HCT116 (cell line): ENCODE results near the gene IREB2. TPM values are rescaled to one million over a fixed set of nuclear protein-coding genes. Genes with fewer than 3 reads are reported as not detected.

ENCODE experiments used
- ATAC-seq: fragments of 200-7000 bp; cut with Tn5 transposase; 2 replicates; pipeline ENCODE4 v1.9.1; 2020; ENCODE audit warnings: mild to moderate bottlenecking, moderate library complexity
- BruUV-seq: library from RNA; stranded (reverse); fragments of 400-500 nt; replicated peaks from 2 replicates; lab custom pipeline; 2021; lab: Mats Ljungman, UMichigan
- CTCF ChIA-PET: fragments of 300-600 bp; sonication (Branson Sonifier 250); formaldehyde crosslinking; loops from one replicate; lab custom pipeline; 2021; ENCODE audit warnings: antibody characterized with exemption; lab: Charles Lee
- POLR2A ChIA-PET: fragments of 300-600, 350-600 bp; sonication (Branson Sonifier 250); formaldehyde crosslinking; loops from one replicate; lab custom pipeline; 2021; ENCODE audit warnings: antibody characterized with exemption; lab: Charles Lee
- RAD21 ChIA-PET, 2 experiments: fragments of 300-600 bp; sonication (Branson Sonifier 250); formaldehyde crosslinking; loops; one replicate each; lab custom pipeline; 2023; ENCODE audit warnings: low total read pairs in 2 of 2; ENCODE audit not compliant: uncharacterized antibody in 2 of 2, unreplicated experiment in 2 of 2, low non-redundant PET in 1 of 2; lab: Charles Lee
- DNase-seq: peaks from one replicate; pipeline ENCODE4 v3.0.0-alpha.2; 2010; ENCODE audit warnings: low read depth, low spot score
- H2AFZ ChIP-seq: fragments of 200-600 bp; shearing (Covaris generic), sonication (generic); 2 replicates; pipeline ENCODE4 v1.6.1; 2017; ENCODE audit warnings: low read depth, mixed run types, mixed read lengths, antibody characterized with exemption, low read length; ENCODE audit not compliant: poor library complexity, severe bottlenecking
- H3K27ac ChIP-seq: 2 replicates; pipeline ENCODE4 v1.5.1; 2012; ENCODE audit warnings: low read depth, low read length
- H3K27me3 ChIP-seq: fragments of 200-600 bp; sonication (generic); 2 replicates; pipeline ENCODE4 v1.6.1; 2016; ENCODE audit warnings: mixed run types, low read length, mixed read lengths; ENCODE audit not compliant: insufficient read depth
- H3K36me3 ChIP-seq, 2 experiments: fragments of 200-500 bp in 1 of 2; fragments of 200-600 bp in 1 of 2; sonication (Bioruptor generic) in 1 of 2; sonication (generic) in 1 of 2; 2 replicates each; pipeline versions ENCODE4 v1.5.1 to v1.6.1; 2014 to 2016; ENCODE audit warnings: low read length in 2 of 2, inconsistent platforms in 1 of 2, mixed read lengths in 1 of 2, mixed run types in 1 of 2; ENCODE audit not compliant: insufficient read depth in 2 of 2, control insufficient read depth in 1 of 2
- H3K4me1 ChIP-seq, 2 experiments: fragments of 200-600 bp in 1 of 2; sonication (generic) in 1 of 2; 2 replicates each; pipeline versions ENCODE4 v1.5.1 to v1.6.1; 2012 to 2017; ENCODE audit warnings: low read length in 2 of 2, inconsistent platforms in 1 of 2, mild to moderate bottlenecking in 1 of 2, mixed read lengths in 1 of 2, mixed run types in 1 of 2, moderate library complexity in 1 of 2; ENCODE audit not compliant: insufficient read depth in 2 of 2, control insufficient read depth in 1 of 2
- H3K4me2 ChIP-seq: fragments of 200-600 bp; sonication (generic); 2 replicates; pipeline ENCODE4 v1.6.1; 2017; ENCODE audit warnings: mixed run types, low read length, mixed read lengths
- H3K4me3 ChIP-seq, 2 experiments: fragments of 200-600 bp in 1 of 2; sonication (generic) in 1 of 2; replicated peaks in 1 of 2; 2 replicates each; pipeline ENCODE4 v1.5.1; 2011 to 2016; ENCODE audit warnings: low read length in 2 of 2, control low read depth in 1 of 2, low read depth in 1 of 2, mild to moderate bottlenecking in 1 of 2, mixed read lengths in 1 of 2, mixed run types in 1 of 2
- H3K79me2 ChIP-seq: fragments of 200-600 bp; sonication (generic); 2 replicates; pipeline ENCODE4 v1.6.1; 2017; ENCODE audit warnings: mild to moderate bottlenecking, mixed run types, low read length, moderate library complexity, mixed read lengths; ENCODE audit not compliant: insufficient read depth
- H3K9ac ChIP-seq: fragments of 200-600 bp; sonication (generic); 2 replicates; pipeline ENCODE4 v1.6.1; 2016; ENCODE audit warnings: low read length, mixed read lengths
- H3K9me2 ChIP-seq: fragments of 200-600 bp; sonication (generic), shearing (Covaris generic); 2 replicates; pipeline ENCODE4 v1.6.1; 2017; ENCODE audit warnings: mixed run types, mild to moderate bottlenecking, moderate library complexity; ENCODE audit not compliant: insufficient read depth
- H3K9me3 ChIP-seq, 2 experiments: fragments of 200-500 bp in 1 of 2; fragments of 200-600 bp in 1 of 2; sonication (Bioruptor generic) in 1 of 2; sonication (generic) in 1 of 2; 2 replicates each; pipeline ENCODE4 v1.6.1; 2014 to 2017; ENCODE audit warnings: low read length in 2 of 2, mixed read lengths in 2 of 2, inconsistent platforms in 1 of 2, low read depth in 1 of 2, mild to moderate bottlenecking in 1 of 2, mixed run types in 1 of 2, moderate library complexity in 1 of 2; ENCODE audit not compliant: control insufficient read depth in 1 of 2, insufficient read depth in 1 of 2
- H4K20me1 ChIP-seq: fragments of 200-600 bp; sonication (generic), shearing (Covaris generic); 2 replicates; pipeline ENCODE4 v1.6.1; 2017; ENCODE audit warnings: mixed run types, mild to moderate bottlenecking, moderate library complexity; ENCODE audit not compliant: insufficient read depth
- ATF3 ChIP-seq: IDR thresholded peaks from 2 replicates; pipeline ENCODE4 v1.6.1; 2012
- CBX3 ChIP-seq: IDR thresholded peaks from 2 replicates; pipeline ENCODE4 v1.6.1; 2012; ENCODE audit warnings: low read depth
- CEBPB ChIP-seq: IDR thresholded peaks from 2 replicates; pipeline ENCODE4 v1.6.1; 2012; ENCODE audit warnings: low read depth
- CTCF ChIP-seq, 3 experiments: fragments of 200-600 bp in 1 of 3; sonication (generic) in 1 of 3; IDR thresholded peaks in 2 of 3; conservative IDR thresholded peaks in 1 of 3; 2 replicates each; pipeline ENCODE4 v1.5.1; 2012 to 2017; ENCODE audit warnings: low read depth in 2 of 3, low read length in 2 of 3, antibody characterized with exemption in 1 of 3, borderline replicate concordance in 1 of 3, control low read depth in 1 of 3, mild to moderate bottlenecking in 1 of 3, mixed read lengths in 1 of 3, mixed run types in 1 of 3, moderate library complexity in 1 of 3; ENCODE audit not compliant: insufficient read depth in 1 of 3
- EGR1 ChIP-seq: IDR thresholded peaks from 2 replicates; pipeline ENCODE4 v1.6.1; 2012; ENCODE audit warnings: low read depth
- ELF1 ChIP-seq: IDR thresholded peaks from 2 replicates; pipeline ENCODE4 v1.6.1; 2012; ENCODE audit warnings: low read depth, borderline replicate concordance
- EZH2 ChIP-seq: fragments of 200-600 bp; sonication (generic); IDR thresholded peaks from 2 replicates; pipeline ENCODE4 v1.6.1; 2017; ENCODE audit warnings: antibody characterized with exemption, mixed run types
- EZH2phosphoT487 ChIP-seq: fragments of 200-600 bp; IDR thresholded peaks from 2 replicates; pipeline ENCODE4 v1.6.1; 2018; ENCODE audit warnings: antibody characterized with exemption, borderline replicate concordance
- FOSL1 ChIP-seq: IDR thresholded peaks from 2 replicates; pipeline ENCODE4 v1.6.1; 2012; ENCODE audit warnings: low read depth
- JUND ChIP-seq: IDR thresholded peaks from 2 replicates; pipeline ENCODE4 v1.6.1; 2012
- MAX ChIP-seq: IDR thresholded peaks from 2 replicates; pipeline ENCODE4 v1.6.1; 2012
- POLR2AphosphoS5 ChIP-seq: IDR thresholded peaks from 2 replicates; pipeline ENCODE4 v1.6.1; 2011; ENCODE audit warnings: mild to moderate bottlenecking, low read depth, low read length, moderate library complexity
- REST ChIP-seq: IDR thresholded peaks from 2 replicates; pipeline ENCODE4 v1.6.1; 2012; ENCODE audit warnings: low read depth
- SIN3A ChIP-seq: IDR thresholded peaks from 2 replicates; pipeline ENCODE4 v1.6.1; 2012; ENCODE audit warnings: low read depth
- SRF ChIP-seq: IDR thresholded peaks from 2 replicates; pipeline ENCODE4 v1.6.1; 2012; ENCODE audit warnings: low read depth
- YY1 ChIP-seq: IDR thresholded peaks from 2 replicates; pipeline ENCODE4 v1.6.1; 2011; ENCODE audit warnings: low read length, low read depth, moderate library complexity, mild to moderate bottlenecking; ENCODE audit not compliant: insufficient replicate concordance; ENCODE audit errors: extremely low read depth
- ZFX ChIP-seq: fragments of 450-650 bp; IDR thresholded peaks from 2 replicates; pipeline ENCODE4 v1.6.1; 2017
- intact Hi-C: fragments of 100-400 bp; cut with micrococcal nuclease; formaldehyde crosslinking; loops from 2 replicates; pipeline ENCODE4 v1.10.0; 2022
- total RNA-seq: library from RNA; stranded (reverse); gene quantifications from one replicate; pipeline ENCODE4 v1.2.1, GENCODE V29; 2021; ENCODE audit not compliant: unreplicated experiment

Gene IREB2
- total RNA-seq, 1 experiment from 2014 or later = 57.6 TPM

GRCh38 chr15:78479650-78480049 is 41.6 kb downstream of the IREB2 start:
- H3K4me3 ChIP-seq = no peak overlapping the region
- H3K27me3 ChIP-seq = no peaks in the 10 kb centered on the region
- no TSS peak for BruUV-seq
- H3K9me2 ChIP-seq = no peaks in the 10 kb centered on the region
- DNase-seq = no peak
- no peak overlapping the region for H3K9ac ChIP-seq
- no peaks in the 10 kb centered on the region for H4K20me1 ChIP-seq
- peaks cover 29 to 49% of the 10 kb centered on the region in 2 experiments; a peak in 3 of 4 replicates for H3K36me3 ChIP-seq
- RAD21 ChIA-PET = no interaction called here
- TF ChIP-seq CBX3 (no peak), YY1 (no peak)
- H3K4me2 ChIP-seq = no peak overlapping the region
- no peak overlapping the region for H3K27ac ChIP-seq
- intact Hi-C loops = loop anchor here (5.0 kb wide), 1 partner anchor 228 kb away; no protein-coding TSS in a partner anchor
- POLR2A ChIA-PET = no interaction called here
- ATAC-seq = no peak
- H3K4me1 ChIP-seq = no peaks in the 10 kb centered on the region
- no peak overlapping the region for H2AFZ ChIP-seq
- CTCF ChIA-PET = no interaction called here
- H3K9me3 ChIP-seq = no peaks in the 10 kb centered on the region
- H3K79me2 ChIP-seq = no peaks in the 10 kb centered on the region

GRCh38 chr15:78481917-78482316 is 43.9 kb downstream of the IREB2 start:
- Histone ChIP-seq H3K36me3 (peaks cover 38 to 52% of the 10 kb centered on the region in 2 experiments; a peak in 3 of 4 replicates), H3K27ac (no peak overlapping the region), H2AFZ (no peak overlapping the region), H3K79me2 (no peaks in the 10 kb centered on the region), H3K4me3 (no peak overlapping the region), H3K27me3 (no peaks in the 10 kb centered on the region), H3K4me2 (no peak overlapping the region), H3K9me2 (no peaks in the 10 kb centered on the region), H3K9me3 (no peaks in the 10 kb centered on the region), H4K20me1 (no peaks in the 10 kb centered on the region), H3K9ac (no peak overlapping the region), H3K4me1 (no peaks in the 10 kb centered on the region)
- ATAC-seq (no peak), DNase-seq (no peak)
- RAD21 ChIA-PET = no interaction called here
- POLR2A ChIA-PET = no interaction called here
- intact Hi-C loops = loop anchor here (1.0 to 5.0 kb wide), 2 partner anchors 174 to 225 kb away; no protein-coding TSS in a partner anchor
- CTCF ChIA-PET = no interaction called here
- no TSS peak for BruUV-seq
- TF ChIP-seq EZH2phosphoT487 = no peak
- no peak for TF ChIP-seq ZFX
- TF ChIP-seq EGR1 = no peak
- TF ChIP-seq REST = no peak
- TF ChIP-seq ATF3 = no peak
- TF ChIP-seq EZH2 = no peak
- no peak for TF ChIP-seq MAX
- TF ChIP-seq CEBPB = no peak
- TF ChIP-seq FOSL1 = no peak
- TF ChIP-seq ELF1 = no peak
- no peak for TF ChIP-seq POLR2AphosphoS5
- no peak for TF ChIP-seq JUND
- TF ChIP-seq SRF = no peak
- TF ChIP-seq CTCF (IDR thresholded peaks at IDR 0.05 in 2 of 3, conservative IDR thresholded peaks at IDR 0.05 in 1 of 3; ENCODE audit: borderline replicate concordance in 1 of 3, insufficient read depth in 1 of 3, low read depth in 2 of 3, low read length in 2 of 3) = no peak
- no peak for TF ChIP-seq SIN3A
- no peak for TF ChIP-seq YY1
